DND-41 (cell line): ENCODE measurements around the gene FAM193B.

ENCODE experiments used
- CTCF ChIP-seq: IDR thresholded peaks from 2 replicates; pipeline ENCODE4 v1.5.1; 2012; ENCODE audit warnings: borderline replicate concordance, low read length, moderate library complexity, mild to moderate bottlenecking; ENCODE audit not compliant: poor library complexity, severe bottlenecking; ENCODE audit errors: extremely low read depth
- EZH2 ChIP-seq: IDR thresholded peaks from 3 replicates; pipeline ENCODE4 v1.6.1; 2012; ENCODE audit warnings: borderline replicate concordance, low read depth, mild to moderate bottlenecking, moderate library complexity, low read length, inconsistent platforms; ENCODE audit not compliant: severe bottlenecking

DNA sequence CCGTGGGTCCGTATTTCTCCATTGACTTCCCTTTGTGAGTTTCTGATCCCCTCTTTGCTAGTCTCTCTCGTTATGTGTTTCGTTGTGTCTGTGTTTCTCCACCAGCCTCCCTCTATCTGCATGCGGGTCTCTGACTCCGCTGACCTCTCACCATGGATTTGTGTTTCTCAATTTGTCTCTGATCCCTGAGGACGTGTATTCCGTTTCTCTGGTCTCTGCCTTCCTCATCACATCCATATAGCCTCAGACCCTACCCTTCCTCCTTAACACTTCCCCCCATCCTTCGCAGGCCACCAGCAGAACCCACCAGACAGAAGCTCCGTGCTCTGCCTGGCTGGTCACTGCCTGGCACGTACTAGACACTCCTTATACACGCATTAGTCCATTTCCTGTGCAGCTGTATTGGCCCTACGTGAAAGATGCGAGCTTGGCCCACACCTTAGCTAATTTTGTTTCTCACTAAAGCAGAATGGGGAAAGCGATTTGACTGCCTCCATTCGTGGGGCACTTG lies 46.2 kb upstream of the FAM193B start:
- TF ChIP-seq CTCF (no peak), EZH2 (no peak)
